A549 (cell line): ENCODE data around the gene FBLN7. TPM values are rescaled to one million over a fixed set of nuclear protein-coding genes. Genes with fewer than 3 reads are reported as not detected.
A peak's percentile ranks its signal among the peaks of the same experiment; 100 is the strongest.
"Not testable (repeated sequence)": the region's sequence is repeated elsewhere in the genome, so short reads cannot be mapped to it uniquely, and the experiment has no call there.

Experiments
- ATAC-seq, 2 experiments: fragments of 200-7000 bp in 1 of 2; fragments of >200 bp in 1 of 2; cut with Nextera tagmentation in 1 of 2; cut with Tn5 transposase in 1 of 2; 3 replicates each; pipeline versions ENCODE4 v1.8.0 to v1.9.1; 2018 to 2020; ENCODE audit warnings: mild to moderate bottlenecking in 1 of 2, moderate library complexity in 1 of 2
- CTCF ChIA-PET: fragments of 300-600 bp; sonication (Branson Sonifier 250); formaldehyde crosslinking; extraction: SDS; loops from one replicate; lab custom pipeline; 2021; ENCODE audit warnings: antibody characterized with exemption, inconsistent platforms; lab: Yijun Ruan, JAX
- POLR2A ChIA-PET: fragments of 350-600 bp; formaldehyde crosslinking; extraction: SDS; loops from one replicate; lab custom pipeline; 2021; ENCODE audit warnings: antibody characterized with exemption, inconsistent platforms; lab: Yijun Ruan, JAX
- DNase-seq, 2 experiments: peaks; one replicate each; pipeline versions ENCODE4 v3.0.0 to v3.0.0-alpha.2; 2011 to 2016; ENCODE audit warnings: low read depth in 1 of 2, low spot score in 1 of 2
- FAIRE-seq: peaks from 2 replicates; lab custom pipeline; 2011; peaks lifted over from hg19 to GRCh38; lab: Jason Lieb, UNC
- H3K27ac ChIP-seq, 2 experiments: fragments of >200 bp; sonication (Bioruptor Twin); formaldehyde crosslinking; 3 replicates each; pipeline ENCODE4 v1.5.1; 2016 to 2017
- H3K4me1 ChIP-seq: fragments of >200 bp; sonication (Bioruptor Twin); formaldehyde crosslinking; 3 replicates; pipeline ENCODE4 v1.6.1; 2016
- H3K4me2 ChIP-seq: fragments of >200 bp; sonication (Bioruptor Twin); formaldehyde crosslinking; 3 replicates; pipeline ENCODE4 v1.6.1; 2016
- H3K4me3 ChIP-seq: fragments of >200 bp; sonication (Bioruptor Twin); formaldehyde crosslinking; 3 replicates; pipeline ENCODE4 v1.5.1; 2016
- H3K9me3 ChIP-seq: fragments of >200 bp; sonication (Bioruptor Twin); formaldehyde crosslinking; 3 replicates; pipeline ENCODE4 v1.6.1; 2016
- ATOH8 ChIP-seq: fragments of 250-450 bp; sonication (Bioruptor Pico); IDR thresholded peaks from 2 replicates; pipeline ENCODE4 v1.5.0; 2020; ENCODE audit warnings: low read depth, mild to moderate bottlenecking, moderate library complexity
- BHLHE40 ChIP-seq: IDR thresholded peaks from 2 replicates; pipeline ENCODE4 v1.6.1; 2012; ENCODE audit warnings: low read depth, low read length, inconsistent platforms
- CBX2 ChIP-seq: fragments of 200-600 bp; sonication (generic); IDR thresholded peaks from 2 replicates; pipeline ENCODE4 v1.6.1; 2016; ENCODE audit warnings: low read depth, mild to moderate bottlenecking, borderline replicate concordance
- CEBPB ChIP-seq, 2 experiments: fragments of >200 bp in 1 of 2; sonication (Bioruptor Twin) in 1 of 2; formaldehyde crosslinking in 1 of 2; IDR thresholded peaks; 2 replicates each; pipeline ENCODE4 v1.6.1; 2012 to 2016
- CHD4 ChIP-seq: fragments of 200-600 bp; sonication (generic); IDR thresholded peaks from 2 replicates; pipeline ENCODE4 v1.6.1; 2016; ENCODE audit warnings: antibody characterized with exemption, mild to moderate bottlenecking, borderline replicate concordance
- E2F6 ChIP-seq: IDR thresholded peaks from 2 replicates; pipeline ENCODE4 v1.6.1; 2012; ENCODE audit warnings: low read depth, borderline replicate concordance
- ELK1 ChIP-seq: fragments of 150-350 bp; IDR thresholded peaks from 2 replicates; pipeline ENCODE4 v1.6.1; 2014; ENCODE audit warnings: low read depth, mild to moderate bottlenecking, low read length
- ESRRA ChIP-seq: fragments of 150-350 bp; IDR thresholded peaks from 2 replicates; pipeline ENCODE4 v1.6.1; 2014; ENCODE audit warnings: mild to moderate bottlenecking, low read length, borderline replicate concordance
- FOXS1 ChIP-seq: fragments of 250-450 bp; sonication (Bioruptor Pico); IDR thresholded peaks from 2 replicates; pipeline ENCODE4 v1.5.0; 2020; ENCODE audit warnings: mild to moderate bottlenecking, moderate library complexity
- HOXB13 ChIP-seq: fragments of 250-450 bp; sonication (Bioruptor Pico); IDR thresholded peaks from 2 replicates; pipeline ENCODE4 v1.5.0; 2020; ENCODE audit warnings: low read depth, mild to moderate bottlenecking, moderate library complexity
- HOXB5 ChIP-seq: fragments of 250-450 bp; sonication (Bioruptor Pico); IDR thresholded peaks from 2 replicates; pipeline ENCODE4 v1.5.0; 2020; ENCODE audit warnings: mild to moderate bottlenecking, moderate library complexity
- PBX3 ChIP-seq: IDR thresholded peaks from 2 replicates; pipeline ENCODE4 v1.6.1; 2012
- POLR2A ChIP-seq: IDR thresholded peaks from 2 replicates; pipeline ENCODE4 v1.6.1; 2012; ENCODE audit warnings: mild to moderate bottlenecking, low read length
- POLR2AphosphoS2 ChIP-seq: conservative IDR thresholded peaks from 2 replicates; pipeline ENCODE4 v1.6.1; 2012; ENCODE audit warnings: low read length, improper control_type of control experiment, inconsistent platforms
- REST ChIP-seq: fragments of 200-600 bp; sonication (generic); IDR thresholded peaks from 2 replicates; pipeline ENCODE4 v1.6.1; 2016; ENCODE audit warnings: antibody characterized with exemption, mild to moderate bottlenecking, moderate library complexity
- RNF2 ChIP-seq: fragments of 200-600 bp; sonication (generic); IDR thresholded peaks from 2 replicates; pipeline ENCODE4 v1.6.1; 2016; ENCODE audit warnings: low read depth, mild to moderate bottlenecking, antibody characterized with exemption, moderate library complexity, borderline replicate concordance
- ZC3H11A ChIP-seq: fragments of 450-650 bp; IDR thresholded peaks from 2 replicates; pipeline ENCODE4 v1.6.1; 2014; ENCODE audit warnings: antibody characterized with exemption, mild to moderate bottlenecking
- ZFP36 ChIP-seq: fragments of 450-650 bp; IDR thresholded peaks from 2 replicates; pipeline ENCODE4 v1.6.1; 2014; ENCODE audit warnings: borderline replicate concordance; ENCODE audit not compliant: partially characterized antibody
- WGBS: methylation state at CpG from one replicate; pipeline ENCODE4 v1.1.6; 2017; ENCODE audit errors: missing lambda C conversion rate; 5-methylcytosine and 5-hydroxymethylcytosine counted together
- polyA plus RNA-seq, 4 experiments: library from polyadenylated mRNA; depleted of rRNA in 3 of 4; stranded (reverse); fragments of >200 nt; fragmentation: RNase III in 1 of 4; extraction: RNeasy Plus Mini Kit Qiagen cat#74134 plus additional on column Dnase treatment in 1 of 4; gene quantifications; 2 replicates in 3 of 4; 3 replicates in 1 of 4; pipeline ENCODE4 v1.2.3, GENCODE V29; 2011 to 2017

The FBLN7 gene
- polyA plus RNA-seq, 2 of the 4 experiments (the other 2 are of a cell fraction), result 0.47 to 0.63 TPM

GRCh38 chr2:112201696-112202430, 63.7 kb downstream of the FBLN7 start:
- CTCF ChIA-PET, result no interaction called here
- Histone ChIP-seq H3K27ac (no peak overlapping the region), H3K4me2 (no peak overlapping the region), H3K4me1 (no peaks in the 10 kb centered on the region), H3K4me3 (no peak overlapping the region), H3K9me3 (peaks cover 28% of the 10 kb centered on the region)
- ATAC-seq, result no peak
- POLR2A ChIA-PET, result no interaction called here
- no peak for FAIRE-seq
- WGBS, result 57% methylated on average over 3 of the region's 3 CpGs
- no peak for DNase-seq
- TF ChIP-seq RNF2 (no peak), E2F6 (no peak), CBX2 (no peak), POLR2A (no peak), CHD4 (no peak), CEBPB (IDR thresholded peaks at IDR 0.05) (no peak), PBX3 (no peak)

GRCh38 chr2:112204411-112204810, 66.2 kb downstream of the FBLN7 start:
- FAIRE-seq (no peak), DNase-seq (peak in 1 of 2 experiments; percentile 30), ATAC-seq (no peak)
- no peak for TF ChIP-seq ELK1
- TF ChIP-seq HOXB13, result no peak
- no peak for TF ChIP-seq HOXB5 (CRISPR knock-in tag)
- no peak for TF ChIP-seq BHLHE40
- TF ChIP-seq ESRRA, result no peak
- TF ChIP-seq ATOH8 (CRISPR knock-in tag), result no peak
- no peak for TF ChIP-seq REST
- no peak for TF ChIP-seq POLR2AphosphoS2
- no peak for TF ChIP-seq ZC3H11A
- no peak for TF ChIP-seq ZFP36
- TF ChIP-seq CEBPB (IDR thresholded peaks at IDR 0.05), result no peak
- no peak for TF ChIP-seq FOXS1 (CRISPR knock-in tag)
- ChIA-PET CTCF (no interaction called here), POLR2A (no interaction called here)
- 3% methylated on average over 2 of the region's 2 CpGs for WGBS
- Histone ChIP-seq H3K4me1 (no peaks in the 10 kb centered on the region), H3K4me2 (no peak overlapping the region), H3K4me3 (no peak overlapping the region), H3K9me3 (peaks cover 27% of the 10 kb centered on the region), H3K27ac (no peak overlapping the region)

- H3K4me1 ChIP-seq, ATAC-seq, H3K27ac ChIP-seq, H3K4me2 ChIP-seq, CTCF ChIA-PET, FAIRE-seq, DNase-seq, POLR2A ChIA-PET, H3K4me3 ChIP-seq: not testable (repeated sequence)
- peaks cover 25% of the 10 kb centered on the region for H3K9me3 ChIP-seq
- 34% methylated on average over 3 of the region's 3 CpGs for WGBS
Measured at GRCh38 chr2:112207905-112208304, 69.7 kb downstream of the FBLN7 start.
